Calu3 (cell line): ENCODE data around the gene AIFM2. TPM values are rescaled to one million over a fixed set of nuclear protein-coding genes. Genes with fewer than 3 reads are reported as not detected.
A peak's percentile ranks its signal among the peaks of the same experiment; 100 is the strongest.

Experiments used
- BruUV-seq: library from RNA; stranded (reverse); fragments of 400-500 nt; replicated peaks from 2 replicates; lab custom pipeline; 2021; lab: Mats Ljungman, UMichigan
- CTCF ChIA-PET: fragments of 300-600 bp; sonication (Branson Sonifier 250); formaldehyde crosslinking; loops from one replicate; lab custom pipeline; 2022; ENCODE audit warnings: antibody characterized with exemption; lab: Charles Lee
- DNase-seq: peaks from one replicate; pipeline ENCODE4 v3.0.0; 2022
- H3K27ac Mint-ChIP-seq: one replicate; pipeline ENCODE4 v1.8.0; 2022; ENCODE audit warnings: mixed read lengths; ENCODE audit not compliant: unreplicated experiment
- H3K27me3 Mint-ChIP-seq: one replicate; pipeline ENCODE4 v1.8.0; 2022; ENCODE audit warnings: mixed read lengths; ENCODE audit not compliant: unreplicated experiment
- H3K36me3 Mint-ChIP-seq: one replicate; pipeline ENCODE4 v1.8.0; 2022; ENCODE audit warnings: mild to moderate bottlenecking, moderate library complexity, mixed read lengths; ENCODE audit not compliant: insufficient read depth, unreplicated experiment
- H3K4me1 Mint-ChIP-seq: one replicate; pipeline ENCODE4 v1.8.0; 2022; ENCODE audit warnings: mild to moderate bottlenecking, low read depth, mixed read lengths; ENCODE audit not compliant: unreplicated experiment
- H3K4me3 Mint-ChIP-seq: one replicate; pipeline ENCODE4 v1.8.0; 2022; ENCODE audit warnings: mild to moderate bottlenecking, low read depth, moderate library complexity, mixed read lengths; ENCODE audit not compliant: unreplicated experiment
- H3K9me3 Mint-ChIP-seq: one replicate; pipeline ENCODE4 v1.8.0; 2022; ENCODE audit warnings: low read depth, mixed read lengths; ENCODE audit not compliant: unreplicated experiment
- CTCF ChIP-seq: fragments of 200-600 bp; IDR thresholded peaks from one replicate; pipeline ENCODE4 v1.8.0; 2022; ENCODE audit warnings: antibody characterized with exemption; ENCODE audit not compliant: unreplicated experiment
- intact Hi-C: fragments of 100-400 bp; cut with micrococcal nuclease; formaldehyde crosslinking; loops from one replicate; pipeline ENCODE4 v1.10.0; 2022; ENCODE audit not compliant: unreplicated experiment
- total RNA-seq: library from RNA; stranded (reverse); gene quantifications from 2 replicates; pipeline ENCODE4 v1.2.3, GENCODE V29; 2022

AIFM2 gene
- total RNA-seq, 1 experiment from 2014 or later, result 21.1 TPM

- H3K4me3 Mint-ChIP-seq, result no peak overlapping the region
- CTCF ChIA-PET, result no interaction called here
- H3K27ac Mint-ChIP-seq, result no peak overlapping the region
- no TSS peak for BruUV-seq
- no peak for TF ChIP-seq CTCF
- intact Hi-C loops, result no loop called here
- peaks cover 35% of the 10 kb centered on the region for H3K4me1 Mint-ChIP-seq
- peaks cover 5% of the 10 kb centered on the region for H3K36me3 Mint-ChIP-seq
- DNase-seq, result no peak
- H3K9me3 Mint-ChIP-seq, result no peaks in the 10 kb centered on the region
- H3K27me3 Mint-ChIP-seq, result no peaks in the 10 kb centered on the region
Observed at GRCh38 chr10:70094250-70094649, 38.4 kb downstream of the AIFM2 start.

- H3K36me3 Mint-ChIP-seq, result peaks cover 5% of the 10 kb centered on the region
- BruUV-seq, result no TSS peak
- CTCF ChIA-PET, result no interaction called here
- H3K27ac Mint-ChIP-seq, result no peak overlapping the region
- peaks cover 38% of the 10 kb centered on the region for H3K4me1 Mint-ChIP-seq
- no peak overlapping the region for H3K4me3 Mint-ChIP-seq
- no peak for TF ChIP-seq CTCF
- no peaks in the 10 kb centered on the region for H3K27me3 Mint-ChIP-seq
- H3K9me3 Mint-ChIP-seq, result no peaks in the 10 kb centered on the region
- intact Hi-C loops, result no loop called here
- DNase-seq, result no peak
Observed at GRCh38 chr10:70093335-70093944, 39.2 kb downstream of the AIFM2 start.

- Mint-ChIP-seq H3K4me3 (no peak overlapping the region), H3K4me1 (peaks cover 38% of the 10 kb centered on the region), H3K27me3 (no peaks in the 10 kb centered on the region), H3K9me3 (no peaks in the 10 kb centered on the region), H3K27ac (no peak overlapping the region), H3K36me3 (peaks cover 5% of the 10 kb centered on the region)
- no TSS peak for BruUV-seq
- TF ChIP-seq CTCF, result no peak
- intact Hi-C loops, result no loop called here
- CTCF ChIA-PET, result interaction anchor here (0.6 kb wide), 1 partner anchor 11 kb away, joined by 5 read pairs; no protein-coding TSS in a partner anchor
- DNase-seq, result no peak
Observed at GRCh38 chr10:70092389-70092718, 40.3 kb downstream of the AIFM2 start.

GRCh38 chr10:70090951-70091350, 41.7 kb downstream of the AIFM2 start:
- Mint-ChIP-seq H3K9me3 (no peaks in the 10 kb centered on the region), H3K27me3 (no peaks in the 10 kb centered on the region), H3K4me3 (peak overlapping the region; percentile 39), H3K27ac (no peak overlapping the region), H3K4me1 (peaks cover 38% of the 10 kb centered on the region), H3K36me3 (peaks cover 5% of the 10 kb centered on the region)
- intact Hi-C loops, result no loop called here
- TF ChIP-seq CTCF, result no peak
- CTCF ChIA-PET, result interaction anchor here (0.6 kb wide), 1 partner anchor 8 kb away, joined by 3 read pairs; no protein-coding TSS in a partner anchor
- no TSS peak for BruUV-seq
- DNase-seq, result no peak
